OCI-LY3 (cell line): ENCODE data around the gene TP53TG3D.
"Not testable (repeated sequence)": the region's sequence is repeated elsewhere in the genome, so short reads cannot be mapped to it uniquely, and the experiment has no call there.

ENCODE experiments used
- CTCF ChIP-seq: fragments of 200-600, 300-600 bp; sonication (generic); IDR thresholded peaks from 2 replicates; pipeline ENCODE4 v1.5.1; 2014; ENCODE audit warnings: antibody characterized with exemption, low read length, low read depth
- EZH2phosphoT487 ChIP-seq: fragments of 200-600 bp; shearing (Covaris generic); IDR thresholded peaks from 2 replicates; pipeline ENCODE4 v1.6.1; 2018; ENCODE audit warnings: antibody characterized with exemption, mixed run types, low read depth

GRCh38 chr16:32284800-32285796 is 32.0 kb downstream of the TP53TG3D start:
- TF ChIP-seq EZH2phosphoT487, CTCF: not testable (repeated sequence)
